Stomach smooth muscle (tissue), 2 donors: ENCODE data around the gene NEXN.
"Not testable (repeated sequence)": the region's sequence is repeated elsewhere in the genome, so short reads cannot be mapped to it uniquely, and the experiment has no call there.

Experiments used
- H3K27ac ChIP-seq: one replicate; pipeline ENCODE4 v1.7.0; 2013; ENCODE audit warnings: mild to moderate bottlenecking, low read length, inconsistent platforms
- H3K27me3 ChIP-seq, 2 donors: one replicate each; pipeline ENCODE4 v1.7.0; 2013; ENCODE audit warnings: low read length in 2 of 2; ENCODE audit not compliant: insufficient read depth in 2 of 2, control insufficient read depth in 1 of 2
- H3K36me3 ChIP-seq, 2 donors: one replicate each; pipeline ENCODE4 v1.7.0; 2013; ENCODE audit warnings: low read length in 2 of 2; ENCODE audit not compliant: control insufficient read depth in 2 of 2, insufficient read depth in 2 of 2
- H3K4me1 ChIP-seq: one replicate; pipeline ENCODE4 v1.7.0; 2013; ENCODE audit warnings: low read length; ENCODE audit not compliant: control insufficient read depth, insufficient read depth
- H3K4me3 ChIP-seq, 2 donors: one replicate each; pipeline ENCODE4 v1.7.0; 2013; ENCODE audit warnings: low read length in 2 of 2
- H3K9ac ChIP-seq, 2 donors: one replicate each; pipeline ENCODE4 v1.7.0; 2013; ENCODE audit warnings: low read length in 2 of 2, mild to moderate bottlenecking in 1 of 2
- H3K9me3 ChIP-seq, 2 donors: one replicate each; pipeline ENCODE4 v1.7.0; 2013; ENCODE audit warnings: low read length in 2 of 2; ENCODE audit not compliant: control insufficient read depth in 2 of 2
- donor health status: healthy.
- donor health status: Pancreatic carcinoma.

Gene NEXN

GRCh38 chr1:77978969-77979876, 90.8 kb downstream of the NEXN start, which contains the start of gene FUBP1:
FUBP1 (minus strand) TSS chr1:77979072; CDS start chr1:77979004, 68 bp downstream.
- peaks cover 14% of the 10 kb centered on the region for H3K4me1 ChIP-seq
- H3K9me3 ChIP-seq: no peaks in the 10 kb centered on the region
- H3K4me3 ChIP-seq: peak within 1 kb of the TSS; percentile 98 to 99
- H3K36me3 ChIP-seq: no peaks in the 10 kb centered on the region
- peak within 1 kb of the TSS; percentile 100 for H3K9ac ChIP-seq
- H3K27ac ChIP-seq: peak within 1 kb of the TSS; percentile 99
- no peaks in the 10 kb centered on the region for H3K27me3 ChIP-seq

- not testable (repeated sequence) for H3K4me1 ChIP-seq, H3K36me3 ChIP-seq, H3K4me3 ChIP-seq, H3K27ac ChIP-seq, H3K27me3 ChIP-seq, H3K9me3 ChIP-seq, H3K9ac ChIP-seq
Observed at GRCh38 chr1:77983352-77983996, 95.0 kb downstream of the NEXN start.

DNA sequence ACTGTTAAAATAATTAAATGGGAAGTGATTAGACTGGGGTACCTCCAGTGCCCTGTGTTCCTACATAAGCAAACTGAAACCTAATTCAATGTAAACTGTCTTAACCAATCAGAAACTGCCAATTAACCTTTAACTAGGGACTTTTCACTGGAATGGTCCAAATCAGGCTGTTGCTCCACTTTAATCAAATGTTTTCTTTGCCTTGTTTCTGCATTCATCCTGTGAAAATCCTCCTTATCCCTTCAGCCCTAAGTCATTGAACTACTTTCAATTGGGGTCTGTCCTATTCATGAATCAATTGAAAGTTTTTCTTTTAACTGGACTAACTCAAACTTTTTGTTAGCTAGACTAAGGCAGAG, 95.6 kb downstream of the NEXN start:
- no peaks in the 10 kb centered on the region for H3K36me3 ChIP-seq
- H3K4me3 ChIP-seq: no peak overlapping the region
- H3K4me1 ChIP-seq: no peaks in the 10 kb centered on the region
- no peak overlapping the region for H3K27ac ChIP-seq
- no peak overlapping the region for H3K9ac ChIP-seq
- H3K27me3 ChIP-seq: no peaks in the 10 kb centered on the region
- no peaks in the 10 kb centered on the region for H3K9me3 ChIP-seq

- no peak overlapping the region for H3K9ac ChIP-seq
- H3K36me3 ChIP-seq: no peaks in the 10 kb centered on the region
- no peak overlapping the region for H3K27ac ChIP-seq
- H3K4me3 ChIP-seq: no peak overlapping the region
- H3K9me3 ChIP-seq: no peaks in the 10 kb centered on the region
- H3K4me1 ChIP-seq: no peaks in the 10 kb centered on the region
- no peaks in the 10 kb centered on the region for H3K27me3 ChIP-seq
Observed at GRCh38 chr1:77984629-77985028, 96.2 kb downstream of the NEXN start.

GRCh38 chr1:77986810-77987209, 98.4 kb downstream of the NEXN start:
- Histone ChIP-seq H3K4me1 (no peaks in the 10 kb centered on the region), H3K9me3 (no peaks in the 10 kb centered on the region), H3K36me3 (no peaks in the 10 kb centered on the region), H3K9ac (no peak overlapping the region), H3K27ac (no peak overlapping the region), H3K27me3 (no peaks in the 10 kb centered on the region), H3K4me3 (no peak overlapping the region)

- Histone ChIP-seq H3K27ac (no peak overlapping the region), H3K4me3 (no peak overlapping the region), H3K4me1 (no peaks in the 10 kb centered on the region), H3K9me3 (no peaks in the 10 kb centered on the region), H3K36me3 (peaks cover 0 to under 1% of the 10 kb centered on the region in 2 donors), H3K27me3 (no peaks in the 10 kb centered on the region), H3K9ac (no peak overlapping the region)
Observed at GRCh38 chr1:77987919-77988318, 99.5 kb downstream of the NEXN start.

DNA sequence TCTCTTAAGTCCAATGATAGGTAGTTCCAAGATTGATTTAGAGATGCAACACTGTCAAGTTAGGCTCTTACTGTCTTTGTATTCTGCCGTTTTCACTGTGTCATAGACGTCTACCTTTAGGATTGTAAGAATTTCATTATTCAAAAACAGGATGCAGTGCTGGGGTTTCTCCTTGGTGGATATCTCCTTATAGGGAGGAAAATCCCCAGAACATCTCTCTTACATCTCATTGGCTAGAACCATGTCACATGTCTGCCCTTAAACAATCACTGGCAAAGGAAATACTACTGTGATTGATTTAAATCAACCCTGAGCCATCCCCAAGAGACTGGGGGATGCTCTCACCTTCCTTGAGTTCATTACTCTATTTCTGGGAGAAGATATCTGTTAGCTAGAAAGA, 101.3 kb downstream of the NEXN start:
- Histone ChIP-seq H3K9me3 (no peaks in the 10 kb centered on the region), H3K9ac (no peak overlapping the region)

GRCh38 chr1:77990629-77991204, 102.3 kb downstream of the NEXN start:
- no peak overlapping the region for H3K4me3 ChIP-seq
- H3K27me3 ChIP-seq: no peaks in the 10 kb centered on the region
- no peaks in the 10 kb centered on the region for H3K4me1 ChIP-seq
- H3K9ac ChIP-seq: no peak overlapping the region
- H3K36me3 ChIP-seq: peaks cover 0 to 2% of the 10 kb centered on the region in 2 donors
- no peak overlapping the region for H3K27ac ChIP-seq
- no peaks in the 10 kb centered on the region for H3K9me3 ChIP-seq

More for the DNA sequence above, 101.3 kb downstream of the NEXN start:
- Histone ChIP-seq H3K4me3 (no peak overlapping the region), H3K27me3 (no peaks in the 10 kb centered on the region), H3K36me3 (peaks cover 0 to 2% of the 10 kb centered on the region in 2 donors), H3K4me1 (no peaks in the 10 kb centered on the region), H3K27ac (no peak overlapping the region)

GRCh38 chr1:77991638-77992037, 103.2 kb downstream of the NEXN start:
- no peaks in the 10 kb centered on the region for H3K27me3 ChIP-seq
- no peak overlapping the region for H3K4me3 ChIP-seq
- no peaks in the 10 kb centered on the region for H3K4me1 ChIP-seq
- peaks cover 0 to 2% of the 10 kb centered on the region in 2 donors for H3K36me3 ChIP-seq
- H3K9ac ChIP-seq: no peak overlapping the region
- no peak overlapping the region for H3K27ac ChIP-seq
- no peaks in the 10 kb centered on the region for H3K9me3 ChIP-seq
